SU-DHL-6 (cell line): Measurements from ENCODE around the gene SPINT2.

ENCODE experiments used
- EZH2phosphoT487 ChIP-seq: fragments of 200-600 bp; sonication (generic), shearing (Covaris generic); conservative IDR thresholded peaks from 2 replicates; pipeline ENCODE4 v1.6.1; 2018; ENCODE audit warnings: mild to moderate bottlenecking, antibody characterized with exemption, low read length, moderate library complexity, mixed read lengths
- TF ChIP-seq, protein P1 (sequence below): fragments of 200-600 bp; sonication (generic); IDR thresholded peaks from one replicate; pipeline ENCODE4 v1.5.1; 2017; ENCODE audit warnings: antibody characterized with exemption, mild to moderate bottlenecking, low read length, moderate library complexity; ENCODE audit not compliant: insufficient read depth, poor library complexity, severe bottlenecking

DNA sequence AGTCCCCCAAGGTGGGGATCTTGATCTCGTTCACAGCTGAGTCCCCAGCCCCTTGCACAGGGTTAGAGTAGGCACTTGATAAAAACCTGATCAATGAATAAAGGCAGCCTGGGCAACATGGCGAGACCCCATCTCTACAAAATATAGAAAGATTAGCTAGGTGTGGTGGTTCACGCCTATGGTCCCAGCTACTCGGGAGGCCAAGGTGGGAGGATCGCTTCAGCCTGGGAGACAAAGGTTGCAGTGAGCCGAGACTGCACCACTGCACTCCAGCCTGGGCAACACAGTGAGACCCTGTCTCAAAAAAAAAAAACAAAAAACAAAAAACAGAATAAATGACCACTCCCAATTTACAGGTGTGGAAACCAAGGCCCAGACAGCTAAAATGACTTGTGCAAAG lies 46.6 kb downstream of the SPINT2 start:
- TF ChIP-seq, protein P1, sequence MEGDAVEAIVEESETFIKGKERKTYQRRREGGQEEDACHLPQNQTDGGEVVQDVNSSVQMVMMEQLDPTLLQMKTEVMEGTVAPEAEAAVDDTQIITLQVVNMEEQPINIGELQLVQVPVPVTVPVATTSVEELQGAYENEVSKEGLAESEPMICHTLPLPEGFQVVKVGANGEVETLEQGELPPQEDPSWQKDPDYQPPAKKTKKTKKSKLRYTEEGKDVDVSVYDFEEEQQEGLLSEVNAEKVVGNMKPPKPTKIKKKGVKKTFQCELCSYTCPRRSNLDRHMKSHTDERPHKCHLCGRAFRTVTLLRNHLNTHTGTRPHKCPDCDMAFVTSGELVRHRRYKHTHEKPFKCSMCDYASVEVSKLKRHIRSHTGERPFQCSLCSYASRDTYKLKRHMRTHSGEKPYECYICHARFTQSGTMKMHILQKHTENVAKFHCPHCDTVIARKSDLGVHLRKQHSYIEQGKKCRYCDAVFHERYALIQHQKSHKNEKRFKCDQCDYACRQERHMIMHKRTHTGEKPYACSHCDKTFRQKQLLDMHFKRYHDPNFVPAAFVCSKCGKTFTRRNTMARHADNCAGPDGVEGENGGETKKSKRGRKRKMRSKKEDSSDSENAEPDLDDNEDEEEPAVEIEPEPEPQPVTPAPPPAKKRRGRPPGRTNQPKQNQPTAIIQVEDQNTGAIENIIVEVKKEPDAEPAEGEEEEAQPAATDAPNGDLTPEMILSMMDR: no peak
- TF ChIP-seq EZH2phosphoT487: no peak
